Endothelial cell of umbilical vein (primary cell): ENCODE results near the gene SLC25A3. TPM values are rescaled to one million over a fixed set of nuclear protein-coding genes. Genes with fewer than 3 reads are reported as not detected.

Experiments
- BruUV-seq: library from RNA; stranded (reverse); fragments of 400-500 nt; replicated peaks from 2 replicates; lab custom pipeline; 2021; lab: Mats Ljungman, UMichigan
- CTCF ChIA-PET: fragments of 300-600, 350-600 bp; sonication (Branson Sonifier 250); formaldehyde crosslinking; loops from one replicate; lab custom pipeline; 2021; ENCODE audit warnings: antibody characterized with exemption, inconsistent platforms; lab: Charles Lee
- POLR2A ChIA-PET: fragments of 300-600, 350-600 bp; sonication (Branson Sonifier 250); formaldehyde crosslinking; loops from one replicate; lab custom pipeline; 2021; ENCODE audit warnings: antibody characterized with exemption, inconsistent platforms; lab: Charles Lee
- DNase-seq: peaks from one replicate; pipeline ENCODE4 v3.0.0-alpha.2; 2011; ENCODE audit warnings: low read depth, low spot score
- FAIRE-seq: peaks from 2 replicates; lab custom pipeline; 2011; peaks lifted over from hg19 to GRCh38; lab: Jason Lieb, UNC
- H2AFZ ChIP-seq: 2 replicates; pipeline ENCODE4 v1.6.0; 2012; ENCODE audit warnings: low read depth, low read length, control low read depth, inconsistent platforms
- H3K27ac ChIP-seq: 2 replicates; pipeline ENCODE4 v1.5.1; 2011; ENCODE audit warnings: low read depth, mild to moderate bottlenecking, control low read depth, low read length, moderate library complexity; ENCODE audit not compliant: insufficient read depth
- H3K27me3 ChIP-seq, 2 experiments: 2 replicates each; pipeline versions ENCODE4 v1.6.0 to v1.6.1; 2011; ENCODE audit warnings: low read length in 2 of 2, mixed read lengths in 1 of 2; ENCODE audit not compliant: control insufficient read depth in 2 of 2, insufficient read depth in 2 of 2
- H3K36me3 ChIP-seq, 2 experiments: 2 replicates in 1 of 2; 3 replicates in 1 of 2; pipeline ENCODE4 v1.5.1; 2011; ENCODE audit warnings: low read length in 2 of 2, mild to moderate bottlenecking in 1 of 2, moderate library complexity in 1 of 2; ENCODE audit not compliant: control insufficient read depth in 2 of 2, insufficient read depth in 2 of 2; ENCODE audit errors: extremely low read depth in 1 of 2
- H3K4me1 ChIP-seq: 3 replicates; pipeline ENCODE4 v1.5.1; 2011; ENCODE audit warnings: mild to moderate bottlenecking, low read length; ENCODE audit not compliant: control insufficient read depth, insufficient read depth; ENCODE audit errors: extremely low read depth
- H3K4me2 ChIP-seq: 2 replicates; pipeline ENCODE4 v1.6.1; 2011; ENCODE audit warnings: low read length, control low read depth, mixed read lengths; ENCODE audit not compliant: insufficient read depth
- H3K4me3 ChIP-seq, 3 experiments: fragments of 200-600 bp in 1 of 3; sonication (generic), shearing (Covaris generic) in 1 of 3; replicated peaks in 1 of 3; 2 replicates each; pipeline ENCODE4 v1.5.1; 2011 to 2016; ENCODE audit warnings: control low read depth in 3 of 3, low read length in 3 of 3, mild to moderate bottlenecking in 2 of 3, inconsistent platforms in 1 of 3, low read depth in 1 of 3, moderate library complexity in 1 of 3; ENCODE audit not compliant: insufficient read depth in 1 of 3
- H3K79me2 ChIP-seq: 2 replicates; pipeline ENCODE4 v1.6.0; 2012; ENCODE audit warnings: low read length, inconsistent platforms; ENCODE audit not compliant: control insufficient read depth, insufficient read depth
- H3K9ac ChIP-seq: replicated peaks from 2 replicates; pipeline ENCODE3; 2011; ENCODE audit warnings: low read length, control low read depth; ENCODE audit not compliant: insufficient read depth; ENCODE audit errors: extremely low read depth
- H3K9me1 ChIP-seq: replicated peaks from 3 replicates; pipeline ENCODE4 v1.6.0; 2011; ENCODE audit warnings: mild to moderate bottlenecking, low read length; ENCODE audit not compliant: control insufficient read depth, insufficient read depth; ENCODE audit errors: extremely low read depth
- H3K9me3 ChIP-seq: replicated peaks from 2 replicates; pipeline ENCODE4 v1.5.1; 2012; ENCODE audit warnings: low read length, inconsistent platforms; ENCODE audit not compliant: control insufficient read depth, insufficient read depth
- H4K20me1 ChIP-seq: replicated peaks from 2 replicates; pipeline ENCODE3; 2011; ENCODE audit warnings: mild to moderate bottlenecking, low read length; ENCODE audit not compliant: control insufficient read depth, insufficient read depth; ENCODE audit errors: extremely low read depth
- EZH2 ChIP-seq: IDR thresholded peaks from 2 replicates; pipeline ENCODE4 v1.6.1; 2012; ENCODE audit warnings: borderline replicate concordance, low read depth, mild to moderate bottlenecking, moderate library complexity, low read length, inconsistent platforms; ENCODE audit not compliant: severe bottlenecking
- FOS ChIP-seq: IDR thresholded peaks from 2 replicates; pipeline ENCODE4 v1.6.1; 2011; ENCODE audit warnings: mild to moderate bottlenecking, low read length, moderate library complexity, borderline replicate concordance; ENCODE audit not compliant: insufficient read depth
- GATA2 ChIP-seq: IDR thresholded peaks from 2 replicates; pipeline ENCODE4 v1.7.0; 2011; ENCODE audit warnings: low read depth, mild to moderate bottlenecking, moderate library complexity, mixed read lengths, low read length; ENCODE audit not compliant: insufficient read length, insufficient read depth
- JUN ChIP-seq: IDR thresholded peaks from 2 replicates; pipeline ENCODE4 v1.6.1; 2011; ENCODE audit warnings: borderline replicate concordance, low read depth; ENCODE audit not compliant: insufficient read length, insufficient read depth
- MYC ChIP-seq: IDR thresholded peaks from one replicate; pipeline ENCODE4 v1.6.1; 2011; ENCODE audit warnings: mild to moderate bottlenecking, low read depth, low read length
- POLR2A ChIP-seq: IDR thresholded peaks from 2 replicates; pipeline ENCODE4 v1.6.1; 2012; ENCODE audit warnings: low read depth, mild to moderate bottlenecking, control low read depth, low read length
- POLR2AphosphoS5 ChIP-seq: IDR thresholded peaks from 2 replicates; pipeline ENCODE4 v1.6.1; 2012; ENCODE audit warnings: low read depth, mild to moderate bottlenecking, control low read depth, low read length, moderate library complexity; ENCODE audit not compliant: insufficient read depth
- dilution Hi-C: fragments of 300-500 bp; cut with MboI; formaldehyde crosslinking; loops from one replicate; pipeline ENCODE4 v1.15.0; 2019; ENCODE audit warnings: low sequenced_read_pairs; ENCODE audit not compliant: extremely low pct_ligation_motif_present
- intact Hi-C: fragments of 100-400 bp; cut with micrococcal nuclease; formaldehyde crosslinking; loops from one replicate; pipeline ENCODE4 v1.10.0; 2022
- polyA plus RNA-seq, 4 experiments: library from polyadenylated mRNA; depleted of rRNA in 3 of 4; stranded (reverse) in 3 of 4; unstranded in 1 of 4; fragments of >200 nt; gene quantifications; 2 replicates each; pipeline versions ENCODE4 v1.2.1 to v1.2.3, GENCODE V29; 2011 to 2012; ENCODE audit warnings: missing spikeins in 1 of 4
- total RNA-seq: library from RNA; stranded (reverse); gene quantifications from 2 replicates; pipeline ENCODE4 v1.2.3, GENCODE V29; 2021
- TF ChIP-seq, protein P1 (sequence below): IDR thresholded peaks from 2 replicates; pipeline ENCODE4 v1.6.1; 2011; ENCODE audit not compliant: insufficient read depth, insufficient read length
- TF ChIP-seq, protein P2 (sequence below), 2 donors: IDR thresholded peaks; 1 replicate in 1 of 2; 2 replicates in 1 of 2; pipeline ENCODE4 v1.5.1; 2011; ENCODE audit warnings: low read length in 2 of 2, mild to moderate bottlenecking in 2 of 2, moderate library complexity in 2 of 2, control low read depth in 1 of 2, inconsistent platforms in 1 of 2, low read depth in 1 of 2; ENCODE audit not compliant: insufficient read depth in 1 of 2; ENCODE audit errors: extremely low read depth in 1 of 2

Gene SLC25A3
- total and polyA plus RNA-seq, 2 donors (not counting 3 experiments of a cell fraction or from before 2014, with no cell fraction given), result 797 to 1,103 TPM

DNA sequence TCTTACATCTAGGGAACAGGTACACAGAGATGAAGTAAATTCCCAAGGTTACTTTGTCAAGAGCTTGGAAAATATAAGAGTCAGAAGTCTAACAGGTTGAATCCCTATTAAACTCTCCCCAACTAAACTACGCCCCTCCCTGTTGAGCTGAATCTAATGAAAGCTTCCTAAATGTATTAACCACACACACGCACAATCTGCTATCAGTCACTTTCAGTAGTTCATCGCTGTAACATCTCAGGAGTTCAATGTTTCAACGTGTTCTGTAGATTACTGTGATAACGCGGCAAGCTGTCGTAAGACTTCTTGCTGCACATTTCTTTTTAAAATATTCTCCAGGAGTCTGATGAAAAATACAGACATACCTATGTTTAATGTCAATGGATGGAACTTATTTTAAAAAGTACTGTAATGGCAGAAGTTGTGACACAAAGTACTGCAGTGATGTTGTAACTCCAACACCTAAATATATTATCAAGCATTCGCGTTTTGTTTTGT is 612 bp upstream of the SLC25A3 start:
- dilution Hi-C loops, result no loop called here
- POLR2A ChIA-PET, result interaction anchor here (0.6 to 2.7 kb wide), 15 partner anchors 16 to 1433 kb away, joined by 3 to 14 read pairs (median 4); partner anchors contain the start of genes IKBIP and TMPO
- H3K36me3 ChIP-seq, result peaks cover 5 to 13% of the 10 kb centered on the region in 2 experiments
- H3K9me3 ChIP-seq, result no peaks in the 10 kb centered on the region
- peaks cover 13% of the 10 kb centered on the region for H3K4me1 ChIP-seq
- H3K27me3 ChIP-seq, result no peaks in the 10 kb centered on the region
- CTCF ChIA-PET, result interaction anchor here (0.6 to 3.9 kb wide), 8 partner anchors 10 to 153 kb away, joined by 3 to 31 read pairs (median 4); no protein-coding TSS in a partner anchor
- H3K4me2 ChIP-seq, result peak overlapping the region; percentile 87
- no peak for DNase-seq
- H2AFZ ChIP-seq, result peak overlapping the region; percentile 76
- BruUV-seq, result TSS peak; percentile 93
- peaks cover 12% of the 10 kb centered on the region for H4K20me1 ChIP-seq
- FAIRE-seq, result no peak
- peak overlapping the region; percentile 39 for H3K27ac ChIP-seq
- intact Hi-C loops, result loop anchor here (1.0 to 5.0 kb wide), 7 partner anchors 26 to 466 kb away; partner anchors contain the start of gene APAF1
- H3K4me3 ChIP-seq, result peak overlapping the region; percentile 23 to 71 (median 27)
- peak overlapping the region; percentile 53 for H3K9ac ChIP-seq
- TF ChIP-seq, protein P1, sequence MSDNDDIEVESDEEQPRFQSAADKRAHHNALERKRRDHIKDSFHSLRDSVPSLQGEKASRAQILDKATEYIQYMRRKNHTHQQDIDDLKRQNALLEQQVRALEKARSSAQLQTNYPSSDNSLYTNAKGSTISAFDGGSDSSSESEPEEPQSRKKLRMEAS, result no peak
- TF ChIP-seq POLR2AphosphoS5, result no peak
- no peaks in the 10 kb centered on the region for H3K9me1 ChIP-seq
- H3K79me2 ChIP-seq, result peaks cover 44% of the 10 kb centered on the region

DNA sequence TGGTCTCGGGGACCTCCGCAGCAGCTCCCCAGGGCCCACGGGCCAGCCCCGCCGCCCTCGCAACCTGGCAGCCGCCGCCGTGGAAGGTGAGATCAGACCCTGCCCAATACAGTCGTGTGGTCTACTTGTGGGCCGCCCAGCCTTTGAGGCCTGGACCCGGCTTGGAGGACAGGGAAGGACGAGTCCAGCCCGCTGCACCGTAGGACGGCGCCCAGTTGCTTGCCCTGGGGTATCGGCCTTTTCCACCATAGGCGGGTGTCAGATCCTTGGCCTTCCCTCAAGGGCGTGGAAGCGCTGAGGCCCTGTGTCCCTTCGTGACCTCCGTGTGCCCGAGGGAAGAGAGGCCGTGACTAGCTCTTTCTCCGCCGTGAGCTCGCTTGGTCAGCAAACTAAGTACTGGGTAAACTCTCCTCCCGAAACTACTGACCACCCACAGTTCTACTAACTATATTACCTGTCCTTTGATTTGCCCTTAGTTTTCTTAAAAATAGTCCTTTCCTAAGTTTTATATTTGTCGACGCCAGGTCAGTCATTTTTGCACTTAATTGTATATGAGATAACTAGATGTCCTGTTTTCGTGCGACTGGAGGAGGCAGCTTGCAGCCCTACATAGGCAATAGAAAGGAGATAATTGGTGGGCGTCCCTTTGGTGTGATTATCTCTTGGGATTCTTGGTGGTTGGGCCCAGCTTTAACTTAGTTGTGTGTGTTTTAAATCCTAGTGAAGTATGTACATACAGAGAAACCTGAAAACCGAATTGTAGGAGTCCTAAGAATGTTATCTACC is 757 bp downstream of the SLC25A3 start:
- TF ChIP-seq JUN, result no peak
- no peak for TF ChIP-seq GATA2
- TF ChIP-seq MYC, result no peak
- TF ChIP-seq, protein P2, sequence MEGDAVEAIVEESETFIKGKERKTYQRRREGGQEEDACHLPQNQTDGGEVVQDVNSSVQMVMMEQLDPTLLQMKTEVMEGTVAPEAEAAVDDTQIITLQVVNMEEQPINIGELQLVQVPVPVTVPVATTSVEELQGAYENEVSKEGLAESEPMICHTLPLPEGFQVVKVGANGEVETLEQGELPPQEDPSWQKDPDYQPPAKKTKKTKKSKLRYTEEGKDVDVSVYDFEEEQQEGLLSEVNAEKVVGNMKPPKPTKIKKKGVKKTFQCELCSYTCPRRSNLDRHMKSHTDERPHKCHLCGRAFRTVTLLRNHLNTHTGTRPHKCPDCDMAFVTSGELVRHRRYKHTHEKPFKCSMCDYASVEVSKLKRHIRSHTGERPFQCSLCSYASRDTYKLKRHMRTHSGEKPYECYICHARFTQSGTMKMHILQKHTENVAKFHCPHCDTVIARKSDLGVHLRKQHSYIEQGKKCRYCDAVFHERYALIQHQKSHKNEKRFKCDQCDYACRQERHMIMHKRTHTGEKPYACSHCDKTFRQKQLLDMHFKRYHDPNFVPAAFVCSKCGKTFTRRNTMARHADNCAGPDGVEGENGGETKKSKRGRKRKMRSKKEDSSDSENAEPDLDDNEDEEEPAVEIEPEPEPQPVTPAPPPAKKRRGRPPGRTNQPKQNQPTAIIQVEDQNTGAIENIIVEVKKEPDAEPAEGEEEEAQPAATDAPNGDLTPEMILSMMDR (IDR thresholded peaks at IDR 0.05; ENCODE audit: extremely low read depth in 1 of 2, insufficient read depth in 1 of 2, low read depth in 1 of 2, low read length in 2 of 2), result no peak
- TF ChIP-seq FOS, result no peak
- TF ChIP-seq EZH2, result no peak
- TF ChIP-seq, protein P1, result no peak
- no peak for TF ChIP-seq POLR2AphosphoS5
- no peak for TF ChIP-seq POLR2A
- H3K9me3 ChIP-seq, result no peaks in the 10 kb centered on the region
- dilution Hi-C loops (no loop called here), intact Hi-C loops (loop anchor here (2.0 to 5.0 kb wide), 2 partner anchors 177 to 467 kb away; no protein-coding TSS in a partner anchor)
- FAIRE-seq, result no peak
- H3K9me1 ChIP-seq, result no peaks in the 10 kb centered on the region
- peaks cover 13% of the 10 kb centered on the region for H3K4me1 ChIP-seq
- BruUV-seq, result TSS peak; percentile 39
- ChIA-PET CTCF (interaction anchor here (0.6 to 2.1 kb wide), 10 partner anchors 8 to 170 kb away, joined by 3 to 9 read pairs (median 4); partner anchors contain the start of genes APAF1 and IKBIP), POLR2A (interaction anchor here (0.7 to 2.7 kb wide), 7 partner anchors 8 to 1977 kb away, joined by 3 to 14 read pairs (median 7); partner anchors contain the start of gene IKBIP)
- H3K4me3 ChIP-seq, result peak overlapping the region; percentile 89 to 98 (median 91)
- H3K9ac ChIP-seq, result peak overlapping the region; percentile 93
- H3K4me2 ChIP-seq, result peak overlapping the region; percentile 97
- H3K79me2 ChIP-seq, result peaks cover 49% of the 10 kb centered on the region
- no peaks in the 10 kb centered on the region for H3K27me3 ChIP-seq
- peaks cover 12% of the 10 kb centered on the region for H4K20me1 ChIP-seq
- no peak overlapping the region for H2AFZ ChIP-seq
- peak; percentile 38 for DNase-seq
- H3K36me3 ChIP-seq, result peaks cover 9 to 19% of the 10 kb centered on the region in 2 experiments
- peak overlapping the region; percentile 67 for H3K27ac ChIP-seq
